GM12865 (cell line): ENCODE measurements around the gene GGA1.

ENCODE experiments used
- DNase-seq: peaks from one replicate; pipeline ENCODE4 v3.0.0; 2010; ENCODE audit warnings: low read depth
- H3K4me3 ChIP-seq: 2 replicates; pipeline ENCODE4 v1.5.1; 2011; ENCODE audit warnings: mild to moderate bottlenecking, low read depth, low read length, control low read depth
- CTCF ChIP-seq: IDR thresholded peaks from 2 replicates; pipeline ENCODE4 v1.5.1; 2011; ENCODE audit warnings: low read length, control low read depth, low read depth, inconsistent platforms; ENCODE audit not compliant: insufficient read depth; ENCODE audit errors: missing control alignments

Gene GGA1

GRCh38 chr22:37627121-37627520 is 18.5 kb downstream of the GGA1 start:
- H3K4me3 ChIP-seq: no peak overlapping the region
- DNase-seq: no peak
- no peak for TF ChIP-seq CTCF

GRCh38 chr22:37627545-37627944 is 18.9 kb downstream of the GGA1 start:
- no peak for TF ChIP-seq CTCF
- H3K4me3 ChIP-seq: no peak overlapping the region

GRCh38 chr22:37628830-37629229 is 20.2 kb downstream of the GGA1 start:
- H3K4me3 ChIP-seq: no peak overlapping the region
- DNase-seq: no peak
- TF ChIP-seq CTCF: no peak

More at GRCh38 chr22:37627545-37627944, 18.9 kb downstream of the GGA1 start:
- DNase-seq: peak; percentile 55

GRCh38 chr22:37629928-37630327 is 21.3 kb downstream of the GGA1 start:
- H3K4me3 ChIP-seq: no peak overlapping the region
- no peak for DNase-seq
- no peak for TF ChIP-seq CTCF

- H3K4me3 ChIP-seq: no peak overlapping the region
- DNase-seq: no peak
- TF ChIP-seq CTCF: no peak
Measured at GRCh38 chr22:37630839-37631435, 22.3 kb downstream of the GGA1 start.

GRCh38 chr22:37631448-37632173 is 23.0 kb downstream of the GGA1 start:
- no peak for TF ChIP-seq CTCF
- no peak for DNase-seq

More at GRCh38 chr22:37631448-37632173, 23.0 kb downstream of the GGA1 start:
- no peak overlapping the region for H3K4me3 ChIP-seq
